Natural killer cell (primary cell): Measurements from ENCODE around the gene HECTD2. TPM values are rescaled to one million over a fixed set of nuclear protein-coding genes. Genes with fewer than 3 reads are reported as not detected.

ENCODE experiments used
- ATAC-seq, 3 donors: fragments of 150-1000 bp in 2 of 3; fragments of 200-7000 bp in 1 of 3; cut with Tn5 transposase; 1 replicate in 1 of 3; 2 replicates in 2 of 3; pipeline ENCODE4 v1.10.0; 2021; ENCODE audit warnings: mild to moderate bottlenecking in 2 of 3, moderate library complexity in 2 of 3
- DNase-seq, 2 donors: peaks; one replicate each; pipeline versions ENCODE4 v3.0.0 to v3.0.0-alpha.2; 2013 to 2021; ENCODE audit warnings: mixed read lengths in 1 of 2
- H3K27ac ChIP-seq: one replicate; pipeline ENCODE4 v1.5.1; 2013; ENCODE audit warnings: mild to moderate bottlenecking, low read length
- H3K27me3 ChIP-seq: one replicate; pipeline ENCODE4 v1.6.1; 2013; ENCODE audit warnings: low read length; ENCODE audit not compliant: control insufficient read depth, insufficient read depth
- H3K36me3 ChIP-seq: one replicate; pipeline ENCODE4 v1.6.1; 2013; ENCODE audit warnings: low read length; ENCODE audit not compliant: control insufficient read depth, insufficient read depth
- H3K4me1 ChIP-seq: one replicate; pipeline ENCODE4 v1.6.1; 2013; ENCODE audit warnings: low read length; ENCODE audit not compliant: control insufficient read depth, insufficient read depth
- H3K4me3 ChIP-seq: one replicate; pipeline ENCODE4 v1.5.1; 2013; ENCODE audit warnings: low read length
- H3K9me3 ChIP-seq: one replicate; pipeline ENCODE4 v1.6.1; 2013; ENCODE audit warnings: low read length; ENCODE audit not compliant: control insufficient read depth, insufficient read depth
- H3K27ac Mint-ChIP-seq, 2 donors: one replicate each; pipeline ENCODE4 v1.8.0; 2022; ENCODE audit warnings: mild to moderate bottlenecking in 2 of 2, mixed read lengths in 2 of 2, moderate library complexity in 1 of 2
- H3K27me3 Mint-ChIP-seq, 2 donors: one replicate each; pipeline ENCODE4 v1.8.0; 2022; ENCODE audit warnings: low read depth in 2 of 2, mixed read lengths in 2 of 2
- H3K36me3 Mint-ChIP-seq: one replicate; pipeline ENCODE4 v1.8.0; 2022; ENCODE audit warnings: mixed read lengths
- H3K4me1 Mint-ChIP-seq, 2 donors: one replicate each; pipeline ENCODE4 v1.8.0; 2022; ENCODE audit warnings: mixed read lengths in 2 of 2
- H3K4me3 Mint-ChIP-seq: one replicate; pipeline ENCODE4 v1.8.0; 2022; ENCODE audit warnings: mild to moderate bottlenecking, moderate library complexity, mixed read lengths
- H3K9me3 Mint-ChIP-seq, 2 donors: one replicate each; pipeline ENCODE4 v1.8.0; 2022; ENCODE audit warnings: mixed read lengths in 2 of 2
- CTCF ChIP-seq: fragments of 200-600 bp; IDR thresholded peaks from one replicate; pipeline ENCODE4 v1.8.0; 2022; ENCODE audit warnings: antibody characterized with exemption
- WGBS: methylation state at CpG from one replicate; pipeline ENCODE4 v1.1.7; 2013; ENCODE audit warnings: missing lambda C conversion rate; ENCODE audit not compliant: insufficient coverage; 5-methylcytosine and 5-hydroxymethylcytosine counted together
- intact Hi-C: fragments of 100-400 bp; cut with micrococcal nuclease; formaldehyde crosslinking; loops from one replicate; pipeline ENCODE4 v1.14.2; 2022
- total RNA-seq, 4 donors: library from RNA; stranded (reverse); fragments of 120-200 nt in 1 of 4; gene quantifications; one replicate each; pipeline versions ENCODE4 v1.2.3 to v1.2.4, GENCODE V29; 2013 to 2022

The HECTD2 gene
- total RNA-seq, 3 donors from 2014 or later (not counting 1 experiment from before 2014, with no cell fraction given): 0.61 to 3.6 (median 1.1) TPM

GRCh38 chr10:91472911-91473310, 62.8 kb downstream of the HECTD2 start:
- Histone ChIP-seq H3K9me3 (no peaks in the 10 kb centered on the region), H3K36me3 (no peaks in the 10 kb centered on the region), H3K4me3 (no peak overlapping the region), H3K27ac (no peak overlapping the region), H3K27me3 (no peaks in the 10 kb centered on the region), H3K4me1 (no peaks in the 10 kb centered on the region)
- Mint-ChIP-seq H3K27ac (no peak overlapping the region), H3K27me3 (peaks cover 3 to 7% of the 10 kb centered on the region in 2 donors), H3K9me3 (peaks cover 6 to 7% of the 10 kb centered on the region in 2 donors), H3K36me3 (no peaks in the 10 kb centered on the region), H3K4me1 (no peaks in the 10 kb centered on the region), H3K4me3 (no peak overlapping the region)
- ATAC-seq (no peak), DNase-seq (no peak)
- TF ChIP-seq CTCF: no peak
- no CpG with 5 or more reads among the region's 2 CpGs for WGBS
- intact Hi-C loops: no loop called here

- WGBS: no CpG with 5 or more reads among the region's 1 CpG
- no peak for TF ChIP-seq CTCF
- H3K4me1 Mint-ChIP-seq: no peaks in the 10 kb centered on the region
- Histone ChIP-seq H3K9me3 (no peaks in the 10 kb centered on the region), H3K27me3 (no peaks in the 10 kb centered on the region), H3K27ac (no peak overlapping the region), H3K36me3 (no peaks in the 10 kb centered on the region), H3K4me1 (no peaks in the 10 kb centered on the region), H3K4me3 (no peak overlapping the region)
- ATAC-seq (no peak), DNase-seq (no peak)
- H3K36me3 Mint-ChIP-seq: no peaks in the 10 kb centered on the region
- H3K27me3 Mint-ChIP-seq: peaks cover 3 to 7% of the 10 kb centered on the region in 2 donors
- no peak overlapping the region for H3K4me3 Mint-ChIP-seq
- intact Hi-C loops: no loop called here
- no peak overlapping the region for H3K27ac Mint-ChIP-seq
- H3K9me3 Mint-ChIP-seq: peaks cover 6 to 7% of the 10 kb centered on the region in 2 donors
These were observed 63.9 kb downstream of the HECTD2 start for GRCh38 chr10:91474009-91474408.

- H3K36me3 ChIP-seq: no peaks in the 10 kb centered on the region
- Mint-ChIP-seq H3K4me1 (no peaks in the 10 kb centered on the region), H3K9me3 (no peaks in the 10 kb centered on the region), H3K36me3 (no peaks in the 10 kb centered on the region), H3K27me3 (no peaks in the 10 kb centered on the region), H3K27ac (no peak overlapping the region), H3K4me3 (no peak overlapping the region)
- H3K27ac ChIP-seq: no peak overlapping the region
- no peak overlapping the region for H3K4me3 ChIP-seq
- no peak for TF ChIP-seq CTCF
- H3K4me1 ChIP-seq: no peaks in the 10 kb centered on the region
- intact Hi-C loops: no loop called here
- no peaks in the 10 kb centered on the region for H3K27me3 ChIP-seq
- ATAC-seq (no peak), DNase-seq (no peak)
- 92% methylated on average over 2 of the region's 2 CpGs for WGBS
- H3K9me3 ChIP-seq: no peaks in the 10 kb centered on the region
These were observed 67.1 kb downstream of the HECTD2 start for GRCh38 chr10:91477236-91477635.

GRCh38 chr10:91479583-91479982, 69.4 kb downstream of the HECTD2 start:
- no peak for DNase-seq
- intact Hi-C loops: no loop called here

More at GRCh38 chr10:91479583-91479982, 69.4 kb downstream of the HECTD2 start:
- Histone ChIP-seq H3K36me3 (no peaks in the 10 kb centered on the region), H3K27ac (no peak overlapping the region), H3K4me1 (no peaks in the 10 kb centered on the region), H3K4me3 (no peak overlapping the region), H3K9me3 (no peaks in the 10 kb centered on the region), H3K27me3 (no peaks in the 10 kb centered on the region)
- Mint-ChIP-seq H3K9me3 (no peaks in the 10 kb centered on the region), H3K27me3 (no peaks in the 10 kb centered on the region), H3K36me3 (no peaks in the 10 kb centered on the region), H3K4me3 (no peak overlapping the region), H3K27ac (no peak overlapping the region), H3K4me1 (no peaks in the 10 kb centered on the region)
- ATAC-seq: no peak
- TF ChIP-seq CTCF: no peak
